HG03060 (cell line): ENCODE results near the gene SPDYE2.
"Not testable (repeated sequence)": the region's sequence is repeated elsewhere in the genome, so short reads cannot be mapped to it uniquely, and the experiment has no call there.

Experiments used
- ATAC-seq: cut with Tn5 transposase; IDR thresholded peaks from one replicate; pipeline ENCODE4 v1.9.1; 2021; ENCODE audit warnings: low read depth, moderate number of reproducible peaks; ENCODE audit not compliant: unreplicated experiment

The SPDYE2 gene

GRCh38 chr7:102596036-102596435 lies 45.0 kb downstream of the SPDYE2 start:
- not testable (repeated sequence) for ATAC-seq

DNA sequence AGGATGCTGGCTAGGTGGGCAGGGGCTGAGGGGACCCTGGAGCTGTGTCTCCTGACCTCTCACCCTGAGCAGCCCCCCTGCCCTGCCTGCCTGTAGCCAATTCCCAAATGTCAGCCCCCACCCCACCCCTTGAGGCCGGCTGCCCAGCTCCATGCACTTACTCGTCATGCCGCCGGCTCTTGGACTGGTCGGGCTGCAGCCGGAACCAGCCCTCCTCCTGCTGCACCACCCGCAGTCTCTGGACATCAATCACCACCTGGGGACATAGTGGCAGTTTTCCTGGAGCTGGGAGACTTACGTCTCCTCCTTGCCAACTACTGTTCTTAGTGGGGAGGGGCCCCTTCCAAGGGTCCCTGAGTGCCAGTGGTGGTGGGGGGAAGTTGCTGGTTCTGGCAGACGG lies 48.7 kb downstream of the SPDYE2 start:
- ATAC-seq = not testable (repeated sequence)

DNA sequence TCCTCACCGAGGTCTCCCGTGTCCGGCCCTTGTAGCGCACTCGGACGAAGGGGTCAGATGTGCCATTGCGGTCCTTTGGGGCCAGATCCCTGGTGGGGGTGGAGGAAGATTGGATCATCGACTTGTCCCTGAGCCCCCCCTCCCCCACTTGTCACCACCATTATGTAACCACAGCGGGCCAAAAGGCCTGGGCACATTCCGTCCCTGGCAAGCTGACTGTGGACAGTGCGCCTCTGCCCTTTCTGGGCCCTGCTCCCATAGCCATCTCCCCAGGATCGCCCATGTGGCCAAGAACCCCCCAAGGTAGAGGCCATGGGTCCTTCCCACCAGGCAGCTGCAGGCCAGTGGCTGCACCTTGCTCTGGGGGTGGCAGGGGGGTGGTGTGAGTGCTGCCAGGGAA lies 51.3 kb downstream of the SPDYE2 start:
- ATAC-seq = not testable (repeated sequence)

DNA sequence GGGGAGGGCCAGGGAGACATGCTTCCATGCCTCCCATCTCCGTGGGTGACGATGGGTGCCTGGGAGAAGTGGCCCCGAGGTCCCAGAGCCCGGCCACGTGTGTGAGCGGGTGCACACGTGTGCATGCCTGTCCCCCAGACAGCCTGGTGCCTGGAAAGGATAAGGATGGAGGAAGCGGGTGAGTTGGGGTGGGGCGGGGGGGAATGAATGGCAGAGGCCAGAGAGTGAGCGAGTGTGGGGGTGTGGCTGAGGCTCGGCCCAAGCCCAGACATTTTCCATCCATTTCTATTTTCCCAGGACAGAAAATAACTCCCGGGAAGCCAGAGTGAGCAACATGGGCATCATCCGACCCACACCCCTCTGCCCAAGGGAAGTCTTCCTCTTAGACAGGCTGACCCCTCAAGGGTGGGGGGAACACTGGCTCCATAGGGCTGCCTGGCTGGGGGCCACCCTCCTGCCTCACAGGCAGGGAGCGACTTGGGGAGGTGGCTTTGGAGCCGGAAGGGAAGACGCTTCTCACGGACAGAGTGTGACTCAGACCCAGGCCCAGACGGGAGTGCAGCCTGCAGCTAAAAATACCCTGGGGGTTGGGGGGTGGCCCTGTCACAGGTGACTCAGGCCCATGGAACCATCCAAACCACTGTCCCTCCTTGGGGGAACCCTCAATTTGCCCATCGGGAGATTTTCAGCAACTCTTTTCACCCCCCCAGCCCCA lies 53.6 kb downstream of the SPDYE2 start:
- ATAC-seq = not testable (repeated sequence)

- ATAC-seq = not testable (repeated sequence)
Observed at GRCh38 chr7:102606848-102607247, 55.8 kb downstream of the SPDYE2 start.

- ATAC-seq = not testable (repeated sequence)
Observed at GRCh38 chr7:102609734-102610133, 58.7 kb downstream of the SPDYE2 start.

GRCh38 chr7:102610441-102610840 lies 59.4 kb downstream of the SPDYE2 start:
- not testable (repeated sequence) for ATAC-seq

DNA sequence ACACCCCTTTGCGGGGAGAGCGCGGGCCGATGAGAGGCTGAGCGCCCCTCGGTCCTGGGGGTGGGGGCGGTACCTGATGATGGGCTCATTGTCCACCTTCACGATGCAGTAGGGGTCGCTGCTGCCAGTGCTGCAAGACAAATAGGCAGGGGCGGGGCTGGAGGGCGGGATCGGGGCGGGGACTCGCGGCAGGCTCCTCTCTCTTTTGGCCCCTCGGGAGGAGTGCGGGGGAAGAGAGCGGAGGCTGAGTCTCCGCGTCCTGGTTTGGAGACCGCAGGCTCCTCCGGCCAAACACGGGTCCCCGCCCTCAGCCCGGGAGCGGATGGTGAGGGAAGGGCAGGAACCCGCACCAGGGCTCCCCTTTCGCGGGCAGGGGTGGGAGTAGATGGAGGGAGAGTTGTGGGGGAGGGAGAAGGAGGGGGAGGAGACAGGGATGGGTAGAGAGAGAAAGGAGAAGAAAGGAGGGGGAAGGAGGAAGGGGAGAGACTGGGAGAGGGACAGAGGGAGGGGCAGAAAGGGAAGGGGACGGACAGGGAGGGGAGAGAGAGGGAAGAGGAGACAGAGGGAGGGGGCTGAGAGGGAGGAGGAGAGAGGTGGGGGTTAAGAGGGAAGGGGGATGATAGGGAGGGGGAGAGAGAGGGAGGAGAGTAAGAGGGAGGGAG lies 60.1 kb downstream of the SPDYE2 start:
- not testable (repeated sequence) for ATAC-seq

DNA sequence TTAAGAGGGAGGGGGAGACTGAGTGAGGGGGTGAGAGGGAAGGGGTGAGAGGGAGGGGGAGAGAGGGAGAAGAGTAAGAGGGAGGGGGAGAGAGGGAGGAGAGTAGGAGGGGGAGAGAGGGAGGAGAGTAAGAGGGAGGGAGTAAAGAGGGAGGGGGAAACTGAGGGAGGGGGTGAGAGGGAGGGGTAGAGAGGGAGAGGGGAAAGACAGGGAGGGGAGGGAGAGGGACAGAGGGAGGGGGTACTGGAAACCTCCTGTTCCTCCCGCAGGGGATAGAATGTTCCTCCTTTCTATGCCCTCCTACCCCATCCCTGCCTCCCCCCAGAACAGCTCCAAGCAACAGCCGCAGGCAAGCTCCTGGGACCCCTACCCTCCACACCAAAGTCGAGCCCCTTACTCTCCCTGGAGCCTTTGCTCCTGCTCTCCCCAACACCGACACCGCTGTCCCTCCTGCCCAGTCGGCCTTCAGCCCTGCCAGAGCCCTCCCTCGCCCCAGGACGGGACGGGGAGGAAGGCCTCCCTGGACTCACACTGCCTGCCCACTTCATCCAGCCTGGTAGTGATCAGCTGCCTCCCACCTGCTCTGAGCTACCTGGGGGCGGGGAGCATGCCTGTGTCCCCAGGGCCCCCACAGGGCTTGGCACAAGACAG lies 60.8 kb downstream of the SPDYE2 start:
- not testable (repeated sequence) for ATAC-seq
